SJCRH30 (cell line): ENCODE results near the gene NMB. TPM values are rescaled to one million over a fixed set of nuclear protein-coding genes. Genes with fewer than 3 reads are reported as not detected.
"Not testable (repeated sequence)": the region's sequence is repeated elsewhere in the genome, so short reads cannot be mapped to it uniquely, and the experiment has no call there.

Experiments used
- DNase-seq, 2 experiments: peaks; one replicate each; pipeline ENCODE4 v3.0.0-alpha.2; 2015 to 2020
- H3K27ac ChIP-seq: fragments of 250-450 bp; sonication (Bioruptor Pico); 2 replicates; pipeline ENCODE4 v1.5.1; 2020; ENCODE audit warnings: mild to moderate bottlenecking, moderate library complexity
- H3K27me3 ChIP-seq: fragments of 250-450 bp; sonication (Bioruptor Pico); 2 replicates; pipeline ENCODE4 v1.5.1; 2020; ENCODE audit warnings: mild to moderate bottlenecking, moderate library complexity
- H3K36me3 ChIP-seq: fragments of 250-450 bp; sonication (Bioruptor Pico); 2 replicates; pipeline ENCODE4 v1.5.1; 2020; ENCODE audit warnings: mild to moderate bottlenecking, moderate library complexity
- H3K4me1 ChIP-seq: fragments of 250-450 bp; sonication (Bioruptor Pico); 2 replicates; pipeline ENCODE4 v1.5.1; 2020; ENCODE audit warnings: mild to moderate bottlenecking, moderate library complexity
- H3K4me3 ChIP-seq: fragments of 250-450 bp; sonication (Bioruptor Pico); 2 replicates; pipeline ENCODE4 v1.5.1; 2020; ENCODE audit warnings: mild to moderate bottlenecking, moderate library complexity
- H3K9me3 ChIP-seq: fragments of 250-450 bp; sonication (Bioruptor Pico); replicated peaks from 2 replicates; pipeline ENCODE4 v1.5.1; 2020; ENCODE audit warnings: mild to moderate bottlenecking, moderate library complexity
- total RNA-seq: library from RNA; depleted of rRNA; stranded (reverse); fragments of >200 nt; shearing (Covaris generic); gene quantifications from 2 replicates; pipeline ENCODE4 v1.2.3, GENCODE V29; 2014

NMB gene
- total RNA-seq, 1 experiment from 2014 or later = 4.2 TPM

- peaks cover 70% of the 10 kb centered on the region for H3K36me3 ChIP-seq
- DNase-seq = no peak
Observed at GRCh38 chr15:84645496-84645895, 12.5 kb downstream of the NMB start.

GRCh38 chr15:84643838-84644237 lies 14.2 kb downstream of the NMB start:
- H3K27me3 ChIP-seq = no peaks in the 10 kb centered on the region
- H3K4me3 ChIP-seq = no peak overlapping the region
- DNase-seq = peak; percentile 26 to 40
- no peak overlapping the region for H3K27ac ChIP-seq
- H3K9me3 ChIP-seq = no peaks in the 10 kb centered on the region
- no peaks in the 10 kb centered on the region for H3K4me1 ChIP-seq
- H3K36me3 ChIP-seq = peaks cover 74% of the 10 kb centered on the region

More at GRCh38 chr15:84645496-84645895, 12.5 kb downstream of the NMB start:
- Histone ChIP-seq H3K4me1 (no peaks in the 10 kb centered on the region), H3K27ac (no peak overlapping the region), H3K27me3 (no peaks in the 10 kb centered on the region), H3K4me3 (no peak overlapping the region), H3K9me3 (no peaks in the 10 kb centered on the region)

DNA sequence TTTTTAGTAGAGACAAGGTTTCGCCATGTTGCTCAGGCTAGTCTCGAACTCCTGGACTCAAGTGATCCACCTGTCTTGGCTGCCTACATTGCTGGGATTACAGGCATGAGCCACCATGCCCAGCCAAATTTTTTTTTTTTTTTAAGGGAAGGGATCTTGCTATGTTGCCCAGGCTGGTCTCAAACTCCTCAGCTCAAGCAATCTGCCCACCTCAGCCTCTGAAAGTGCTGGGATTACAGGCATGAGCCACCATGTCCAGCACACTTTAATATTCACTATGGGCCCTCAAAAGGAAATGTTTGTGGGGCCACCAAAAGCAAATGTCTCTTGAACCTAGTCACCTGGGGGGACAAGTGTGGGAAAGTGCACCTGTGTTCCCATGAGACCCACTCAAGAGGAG lies 15.4 kb downstream of the NMB start:
- H3K9me3 ChIP-seq, H3K4me3 ChIP-seq, DNase-seq, H3K27me3 ChIP-seq, H3K27ac ChIP-seq, H3K4me1 ChIP-seq: not testable (repeated sequence)
- peaks cover 65% of the 10 kb centered on the region for H3K36me3 ChIP-seq

GRCh38 chr15:84641871-84642270 lies 16.1 kb downstream of the NMB start:
- H3K4me1 ChIP-seq, H3K9me3 ChIP-seq, H3K27ac ChIP-seq, DNase-seq, H3K27me3 ChIP-seq, H3K4me3 ChIP-seq: not testable (repeated sequence)
- H3K36me3 ChIP-seq = peaks cover 65% of the 10 kb centered on the region

GRCh38 chr15:84638103-84638502 lies 19.9 kb downstream of the NMB start:
- DNase-seq = no peak
- Histone ChIP-seq H3K4me1 (no peaks in the 10 kb centered on the region), H3K27me3 (no peaks in the 10 kb centered on the region), H3K4me3 (no peak overlapping the region), H3K9me3 (no peaks in the 10 kb centered on the region), H3K36me3 (peaks cover 38% of the 10 kb centered on the region), H3K27ac (no peak overlapping the region)

GRCh38 chr15:84634228-84634837 lies 23.7 kb downstream of the NMB start:
- Histone ChIP-seq H3K4me3 (no peak overlapping the region), H3K4me1 (0 out of 2 replicates have a peak, but pooled peaks cover 5% of the 10 kb centered on the region), H3K36me3 (peaks cover 4% of the 10 kb centered on the region; the same call in 1 of the 2 replicates), H3K27ac (no peak overlapping the region), H3K9me3 (no peaks in the 10 kb centered on the region), H3K27me3 (no peaks in the 10 kb centered on the region)
- no peak for DNase-seq

DNA sequence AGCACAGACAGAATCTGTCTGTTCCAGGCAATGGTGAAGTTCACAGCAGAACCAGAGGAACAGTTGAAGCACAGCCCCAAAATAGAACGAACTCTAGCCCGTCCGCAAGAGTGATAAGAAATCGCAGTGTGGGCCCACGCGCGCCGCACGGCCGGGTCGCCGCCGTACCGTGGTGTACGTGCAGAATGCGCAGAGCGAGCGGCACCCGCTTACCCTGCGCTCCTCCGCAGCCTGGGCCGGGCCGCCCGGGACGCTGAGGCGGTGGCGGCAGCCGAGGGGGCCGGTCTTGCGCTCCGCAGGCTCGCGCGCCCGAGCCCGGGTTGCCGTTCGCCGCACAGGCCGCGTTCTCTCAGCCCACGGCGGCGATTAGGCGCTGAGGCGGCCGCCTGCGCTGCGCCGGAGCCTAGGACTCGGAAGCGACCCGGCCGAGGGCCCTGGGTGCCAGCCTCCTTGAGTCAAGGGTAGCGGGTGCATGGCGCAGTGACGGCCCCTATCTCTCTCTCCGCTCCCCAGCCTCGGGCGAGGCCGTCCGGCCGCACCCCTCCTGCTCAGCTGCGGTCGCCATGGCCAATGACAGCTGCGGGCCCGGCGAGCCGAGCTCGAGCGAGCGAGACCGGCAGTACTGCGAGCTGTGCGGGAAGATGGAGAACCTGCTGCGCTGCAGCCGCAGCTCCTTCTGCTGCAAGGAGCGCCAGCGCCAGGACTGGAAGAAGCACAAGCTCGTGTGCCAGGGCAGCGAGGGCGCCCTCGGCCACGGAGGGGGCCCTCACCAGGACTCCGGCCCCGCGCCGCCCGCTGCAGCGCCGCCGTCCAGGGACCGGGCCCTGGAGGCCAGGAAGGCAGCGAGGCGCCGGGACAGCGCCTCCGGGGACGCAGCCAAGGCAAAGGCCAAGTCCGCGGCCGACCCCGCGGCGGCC lies 24.4 kb downstream of the NMB start:
- Histone ChIP-seq H3K9me3 (no peaks in the 10 kb centered on the region), H3K27me3 (no peaks in the 10 kb centered on the region), H3K4me1 (0 out of 2 replicates have a peak, but pooled peaks cover 5% of the 10 kb centered on the region), H3K36me3 (no peaks in the 10 kb centered on the region), H3K4me3 (peak overlapping the region; percentile 61), H3K27ac (no peak overlapping the region)
- DNase-seq = peak; percentile 60 to 63

DNA sequence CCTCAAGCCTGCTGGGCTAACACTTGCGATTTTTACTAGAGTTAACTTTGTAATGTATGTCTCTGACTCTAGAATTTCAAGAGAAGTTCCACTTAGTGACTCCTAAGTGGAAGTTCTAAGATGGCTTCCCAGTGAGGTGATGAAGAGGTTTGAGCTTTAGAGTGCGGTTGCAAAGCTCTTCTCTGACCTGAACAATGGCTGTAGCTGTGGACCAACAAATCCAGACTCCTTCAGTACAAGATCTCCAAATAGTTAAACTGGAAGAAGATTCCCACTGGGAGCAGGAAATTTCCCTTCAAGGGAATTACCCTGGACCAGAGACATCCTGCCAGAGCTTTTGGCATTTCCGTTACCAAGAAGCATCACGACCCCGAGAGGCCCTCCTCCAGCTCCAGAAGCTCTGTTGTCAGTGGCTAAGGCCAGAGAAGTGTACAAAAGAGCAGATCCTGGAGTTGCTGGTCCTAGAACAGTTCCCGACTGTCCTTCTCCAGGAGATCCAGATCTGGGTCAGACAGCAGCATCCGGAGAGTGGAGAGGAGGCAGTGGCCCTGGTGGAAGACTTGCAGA lies 26.2 kb downstream of the NMB start:
- H3K9me3 ChIP-seq = no peaks in the 10 kb centered on the region
- peak overlapping the region; percentile 64 for H3K4me3 ChIP-seq
- DNase-seq = peak; percentile 29 to 44
- H3K27me3 ChIP-seq = no peaks in the 10 kb centered on the region
- 0 out of 2 replicates have a peak, but pooled peaks cover 5% of the 10 kb centered on the region for H3K4me1 ChIP-seq
- no peaks in the 10 kb centered on the region for H3K36me3 ChIP-seq
- no peak overlapping the region; the same call in 1 of the 2 replicates for H3K27ac ChIP-seq

GRCh38 chr15:84629033-84629432 lies 29.0 kb downstream of the NMB start:
- H3K36me3 ChIP-seq = no peaks in the 10 kb centered on the region
- H3K9me3 ChIP-seq = no peaks in the 10 kb centered on the region
- no peak overlapping the region for H3K4me3 ChIP-seq
- DNase-seq = no peak
- no peak overlapping the region for H3K27ac ChIP-seq
- H3K4me1 ChIP-seq = 0 out of 2 replicates have a peak, but pooled peaks cover 5% of the 10 kb centered on the region
- H3K27me3 ChIP-seq = no peaks in the 10 kb centered on the region

GRCh38 chr15:84625123-84625522 lies 32.9 kb downstream of the NMB start:
- no peak overlapping the region for H3K27ac ChIP-seq
- no peak overlapping the region for H3K4me3 ChIP-seq
- no peaks in the 10 kb centered on the region for H3K4me1 ChIP-seq
- no peak for DNase-seq
- peaks cover 30% of the 10 kb centered on the region for H3K36me3 ChIP-seq
- peaks cover 13% of the 10 kb centered on the region for H3K9me3 ChIP-seq
- no peaks in the 10 kb centered on the region for H3K27me3 ChIP-seq

DNA sequence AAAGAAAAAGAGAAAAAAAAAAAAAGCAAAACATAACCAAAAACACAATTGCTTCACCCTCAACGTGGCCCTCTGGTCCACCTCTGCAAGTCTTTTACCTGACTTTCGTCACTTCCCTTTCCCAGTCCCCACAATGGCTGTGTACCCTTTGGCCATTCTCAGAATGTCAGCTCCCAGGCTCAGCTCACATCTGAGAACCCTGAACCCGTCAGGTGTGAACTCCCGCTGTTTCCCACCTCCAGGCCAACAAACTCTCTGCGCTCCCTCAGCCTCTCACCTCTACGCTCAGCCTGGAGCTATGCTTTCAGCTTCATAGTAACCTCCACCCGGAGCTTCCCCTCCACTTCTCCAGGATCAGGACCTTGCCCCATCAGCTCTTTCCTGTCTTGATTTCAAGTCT lies 33.6 kb downstream of the NMB start:
- no peak overlapping the region for H3K27ac ChIP-seq
- H3K36me3 ChIP-seq = peaks cover 30% of the 10 kb centered on the region
- DNase-seq = no peak
- no peaks in the 10 kb centered on the region for H3K4me1 ChIP-seq
- H3K9me3 ChIP-seq = peaks cover 15% of the 10 kb centered on the region
- H3K27me3 ChIP-seq = no peaks in the 10 kb centered on the region
- H3K4me3 ChIP-seq = no peak overlapping the region

- Histone ChIP-seq H3K27me3 (no peaks in the 10 kb centered on the region), H3K4me1 (no peaks in the 10 kb centered on the region), H3K9me3 (peaks cover 15% of the 10 kb centered on the region), H3K4me3 (no peak overlapping the region), H3K36me3 (peaks cover 30% of the 10 kb centered on the region), H3K27ac (no peak overlapping the region)
- DNase-seq = no peak
Observed at GRCh38 chr15:84621358-84621979, 36.5 kb downstream of the NMB start.

DNA sequence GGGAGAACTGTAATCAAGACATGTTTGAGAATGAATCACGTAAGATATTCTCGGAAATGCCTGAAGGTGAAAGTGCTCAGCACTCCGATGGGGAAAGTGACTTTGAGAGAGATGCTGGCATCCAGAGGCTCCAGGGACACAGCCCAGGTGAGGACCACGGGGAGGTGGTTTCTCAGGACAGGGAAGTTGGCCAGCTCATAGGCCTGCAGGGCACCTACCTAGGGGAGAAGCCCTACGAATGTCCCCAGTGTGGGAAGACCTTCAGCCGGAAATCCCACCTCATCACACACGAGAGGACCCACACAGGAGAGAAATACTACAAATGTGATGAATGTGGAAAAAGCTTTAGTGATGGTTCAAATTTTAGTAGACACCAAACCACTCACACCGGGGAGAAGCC lies 37.4 kb downstream of the NMB start:
- H3K9me3 ChIP-seq = peaks cover 15% of the 10 kb centered on the region
- H3K27me3 ChIP-seq = no peaks in the 10 kb centered on the region
- no peak overlapping the region for H3K4me3 ChIP-seq
- H3K36me3 ChIP-seq = peaks cover 30% of the 10 kb centered on the region
- no peak overlapping the region for H3K27ac ChIP-seq
- H3K4me1 ChIP-seq = no peaks in the 10 kb centered on the region
- no peak for DNase-seq

- H3K9me3 ChIP-seq = peaks cover 5% of the 10 kb centered on the region
- DNase-seq = no peak
- no peak overlapping the region for H3K27ac ChIP-seq
- H3K27me3 ChIP-seq = no peaks in the 10 kb centered on the region
- no peaks in the 10 kb centered on the region for H3K4me1 ChIP-seq
- peaks cover 12% of the 10 kb centered on the region for H3K36me3 ChIP-seq
- H3K4me3 ChIP-seq = no peak overlapping the region
Observed at GRCh38 chr15:84616235-84616634, 41.8 kb downstream of the NMB start.

DNA sequence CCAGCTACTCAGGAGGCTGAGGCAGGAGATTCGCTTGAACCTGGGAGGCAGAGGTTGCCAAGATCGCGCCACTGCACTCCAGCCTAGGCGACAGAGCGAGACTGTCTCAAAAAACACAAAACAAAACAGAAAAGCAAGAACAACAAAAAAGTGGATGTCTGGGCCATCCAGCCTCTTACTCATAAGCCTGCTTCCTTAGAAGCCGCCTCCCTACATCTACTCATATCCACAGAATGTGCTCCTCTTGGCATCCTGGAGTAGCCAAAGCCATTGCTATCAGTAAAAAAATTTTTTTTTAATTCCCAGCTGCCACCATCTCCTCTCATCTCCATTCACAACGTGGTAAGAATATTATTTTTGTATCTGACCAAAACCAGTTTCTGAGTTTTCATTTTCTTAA lies 46.4 kb downstream of the NMB start:
- DNase-seq = no peak
- Histone ChIP-seq H3K9me3 (no peaks in the 10 kb centered on the region), H3K4me1 (no peaks in the 10 kb centered on the region), H3K36me3 (peaks cover 4% of the 10 kb centered on the region; the same call in 1 of the 2 replicates), H3K27ac (no peak overlapping the region), H3K4me3 (no peak overlapping the region), H3K27me3 (no peaks in the 10 kb centered on the region)
